Measurements from ENCODE around the gene GPR63.

The GPR63 gene

DNA sequence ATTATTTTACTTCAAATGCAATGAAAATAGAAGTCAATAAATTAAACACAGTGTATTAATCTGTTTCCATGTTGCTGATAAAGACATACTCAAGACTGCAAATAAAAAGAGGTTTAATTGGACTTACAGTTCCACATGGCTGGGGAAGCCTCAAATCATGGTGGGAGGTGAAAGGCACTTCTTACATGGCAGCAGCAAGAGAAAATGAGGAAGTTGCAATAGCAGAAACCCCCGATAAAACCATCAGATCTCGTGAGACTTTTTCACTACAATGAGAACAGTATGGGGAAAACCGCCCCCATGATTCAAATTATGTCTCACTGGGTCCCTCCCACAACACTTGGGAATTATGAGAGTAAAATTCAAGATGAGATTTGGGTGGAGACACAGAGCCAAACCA lies 82.2 kb downstream of the GPR63 start:
- DNase-seq (ENCODE audit: low read depth) = no peak

- DNase-seq (ENCODE audit: low read depth) = no peak
Measured at GRCh38 chr6:96749891-96750290, 87.4 kb downstream of the GPR63 start.

Data from activated T-cell treated with anti-CD3 and anti-CD28 coated beads for 48 hours (primary cell).